Measurements from ENCODE around the gene TAF5L.

- TF ChIP-seq CTCF (IDR thresholded peaks at IDR 0.05; ENCODE audit: poor library complexity), result no peak
- no peak for TF ChIP-seq EZH2phosphoT487 (IDR thresholded peaks at IDR 0.05; ENCODE audit: low read depth, severe bottlenecking, unreplicated experiment)
- no peak for TF ChIP-seq EZH2 (IDR thresholded peaks at IDR 0.05; ENCODE audit: borderline replicate concordance)
Observed at GRCh38 chr1:229557200-229557850, 68.6 kb downstream of the TAF5L start.

Data from hepatocyte (in vitro differentiated cells).